KMS-11 (cell line): ENCODE measurements around the gene KDM4B.

Experiments
- H2AFZ ChIP-seq: fragments of 200-600 bp; sonication (generic); 2 replicates; pipeline ENCODE4 v1.6.1; 2016; ENCODE audit warnings: antibody characterized with exemption, mixed run types, low read depth
- H3K27ac ChIP-seq: fragments of 200-600 bp; sonication (generic); 2 replicates; pipeline ENCODE4 v1.6.1; 2016; ENCODE audit warnings: mild to moderate bottlenecking, mixed run types
- H3K27me3 ChIP-seq: fragments of 200-600 bp; sonication (generic); 2 replicates; pipeline ENCODE4 v1.6.1; 2017; ENCODE audit warnings: mild to moderate bottlenecking, low read depth, mixed run types, moderate library complexity; ENCODE audit not compliant: insufficient read depth
- H3K36me3 ChIP-seq: fragments of 200-600 bp; sonication (generic); 2 replicates; pipeline ENCODE4 v1.6.1; 2017; ENCODE audit warnings: mild to moderate bottlenecking, mixed run types; ENCODE audit not compliant: insufficient read depth
- H3K4me1 ChIP-seq: fragments of 200-600 bp; sonication (generic); 2 replicates; pipeline ENCODE4 v1.6.1; 2016; ENCODE audit warnings: mild to moderate bottlenecking, low read depth, mixed run types; ENCODE audit not compliant: poor library complexity, severe bottlenecking
- H3K4me2 ChIP-seq: fragments of 200-600 bp; sonication (generic); 2 replicates; pipeline ENCODE4 v1.7.0; 2016; ENCODE audit warnings: mild to moderate bottlenecking, mixed run types
- H3K4me3 ChIP-seq: fragments of 200-600 bp; sonication (generic); IDR thresholded peaks from 2 replicates; pipeline ENCODE4 v1.6.1; 2017; ENCODE audit warnings: low read depth, low read length, mixed read lengths; ENCODE audit not compliant: insufficient read depth
- H3K79me2 ChIP-seq: fragments of 200-600 bp; sonication (generic); 2 replicates; pipeline ENCODE4 v1.6.1; 2016; ENCODE audit warnings: low read depth, mixed run types; ENCODE audit not compliant: insufficient read depth
- H3K9ac ChIP-seq: fragments of 200-600 bp; sonication (generic); 2 replicates; pipeline ENCODE4 v1.6.1; 2016; ENCODE audit warnings: mild to moderate bottlenecking, mixed run types
- H4K20me1 ChIP-seq: fragments of 200-600 bp; sonication (generic); 2 replicates; pipeline ENCODE4 v1.6.1; 2016; ENCODE audit warnings: mild to moderate bottlenecking, mixed run types; ENCODE audit not compliant: insufficient read depth
- CTCF ChIP-seq: fragments of 200-600 bp; sonication (generic); conservative IDR thresholded peaks from 2 replicates; pipeline ENCODE4 v1.6.1; 2017; ENCODE audit warnings: low read depth, mild to moderate bottlenecking, antibody characterized with exemption, low read length, moderate library complexity, mixed read lengths

The KDM4B gene

GRCh38 chr19:5030136-5030820, 61.4 kb downstream of the KDM4B start:
- H3K9ac ChIP-seq = no peak overlapping the region
- H3K27me3 ChIP-seq = no peaks in the 10 kb centered on the region
- no peak overlapping the region for H3K27ac ChIP-seq
- no peaks in the 10 kb centered on the region for H3K36me3 ChIP-seq
- no peak overlapping the region for H2AFZ ChIP-seq
- no peak for TF ChIP-seq CTCF
- no peaks in the 10 kb centered on the region for H4K20me1 ChIP-seq
- H3K4me2 ChIP-seq = no peak overlapping the region
- 0 out of 2 replicates have a peak, but pooled peaks cover 6% of the 10 kb centered on the region for H3K79me2 ChIP-seq
- no peaks in the 10 kb centered on the region for H3K4me1 ChIP-seq
- no peak overlapping the region for H3K4me3 ChIP-seq

- no peak for TF ChIP-seq CTCF
- Histone ChIP-seq H3K9ac (no peak overlapping the region), H3K4me2 (no peak overlapping the region), H3K79me2 (0 out of 2 replicates have a peak, but pooled peaks cover 6% of the 10 kb centered on the region), H3K36me3 (no peaks in the 10 kb centered on the region), H3K4me1 (no peaks in the 10 kb centered on the region), H3K27me3 (no peaks in the 10 kb centered on the region), H3K4me3 (no peak overlapping the region), H4K20me1 (no peaks in the 10 kb centered on the region), H3K27ac (no peak overlapping the region), H2AFZ (no peak overlapping the region)
These were observed 61.9 kb downstream of the KDM4B start for GRCh38 chr19:5030822-5031221.

GRCh38 chr19:5031231-5032100, 62.6 kb downstream of the KDM4B start:
- peak; percentile 84 for TF ChIP-seq CTCF
- no peak overlapping the region for H3K4me3 ChIP-seq
- no peaks in the 10 kb centered on the region for H3K27me3 ChIP-seq
- no peak overlapping the region for H3K27ac ChIP-seq
- H3K79me2 ChIP-seq = 0 out of 2 replicates have a peak, but pooled peaks cover 6% of the 10 kb centered on the region
- H3K9ac ChIP-seq = no peak overlapping the region
- H2AFZ ChIP-seq = no peak overlapping the region
- H3K4me2 ChIP-seq = no peak overlapping the region
- H3K36me3 ChIP-seq = no peaks in the 10 kb centered on the region
- no peaks in the 10 kb centered on the region for H3K4me1 ChIP-seq
- no peaks in the 10 kb centered on the region for H4K20me1 ChIP-seq

GRCh38 chr19:5032101-5032967, 63.4 kb downstream of the KDM4B start:
- Histone ChIP-seq H3K4me3 (no peak overlapping the region), H2AFZ (no peak overlapping the region), H3K4me1 (no peaks in the 10 kb centered on the region), H3K79me2 (0 out of 2 replicates have a peak, but pooled peaks cover 6% of the 10 kb centered on the region), H3K27me3 (no peaks in the 10 kb centered on the region), H3K36me3 (no peaks in the 10 kb centered on the region), H3K27ac (no peak overlapping the region), H3K9ac (no peak overlapping the region), H4K20me1 (no peaks in the 10 kb centered on the region), H3K4me2 (no peak overlapping the region)
- no peak for TF ChIP-seq CTCF
